T-helper 2 cell (primary cell): ENCODE data around the gene GABARAPL1.
"Not testable (repeated sequence)": the region's sequence is repeated elsewhere in the genome, so short reads cannot be mapped to it uniquely, and the experiment has no call there.

ENCODE experiments used
- DNase-seq, 5 experiments: peaks; one replicate each; pipeline versions ENCODE4 v3.0.0 to v3.0.0-alpha.2; 2012 to 2022
- total RNA-seq, 2 donors: gene quantifications; one replicate each; lab custom pipeline; 2026; lab: John Stamatoyannopoulos, UW

The GABARAPL1 gene
- total RNA-seq, result 171 to 337 reads per million in 2 donors

GRCh38 chr12:10212739-10213131 is at the start of gene GABARAPL1:
Gene GABARAPL1 (plus strand): TSS chr12:10212877. CDS start chr12:10213130, 253 bp downstream.
- DNase-seq, result peak; percentile 55 to 87 (median 77)

- DNase-seq, result no peak
Measured at GRCh38 chr12:10163084-10163483, 49.6 kb upstream of the GABARAPL1 start.

GRCh38 chr12:10165421-10165820 is 47.3 kb upstream of the GABARAPL1 start:
- DNase-seq, result no peak

- no peak for DNase-seq
Measured at GRCh38 chr12:10167599-10167998, 45.1 kb upstream of the GABARAPL1 start.

GRCh38 chr12:10169104-10169503 is 43.6 kb upstream of the GABARAPL1 start:
- no peak for DNase-seq

- no peak for DNase-seq
Measured at GRCh38 chr12:10170216-10170615, 42.5 kb upstream of the GABARAPL1 start.

GRCh38 chr12:10171973-10172728 is 40.5 kb upstream of the GABARAPL1 start, which contains the start of gene OLR1:
Gene OLR1 (minus strand): TSS chr12:10172132. CDS start chr12:10172077, 55 bp downstream.
- DNase-seq, result no peak

- no peak for DNase-seq
Measured at GRCh38 chr12:10174986-10175614, 37.6 kb upstream of the GABARAPL1 start.

GRCh38 chr12:10175846-10176636 is 36.6 kb upstream of the GABARAPL1 start:
- no peak for DNase-seq

GRCh38 chr12:10178821-10179220 is 33.9 kb upstream of the GABARAPL1 start, which contains the start of gene TMEM52B:
Gene TMEM52B (plus strand): TSS chr12:10179032. CDS start chr12:10179575, 543 bp downstream.
- DNase-seq, result no peak

- no peak for DNase-seq
Measured at GRCh38 chr12:10179776-10180181, 32.9 kb upstream of the GABARAPL1 start.

- no peak for DNase-seq
Measured at GRCh38 chr12:10182354-10183049, 30.2 kb upstream of the GABARAPL1 start.

- DNase-seq, result no peak
Measured at GRCh38 chr12:10184261-10184843, 28.3 kb upstream of the GABARAPL1 start.

- no peak for DNase-seq
Measured at GRCh38 chr12:10186299-10186698, 26.4 kb upstream of the GABARAPL1 start.

GRCh38 chr12:10186958-10187357 is 25.7 kb upstream of the GABARAPL1 start:
- not testable (repeated sequence) for DNase-seq

- DNase-seq, result no peak
Measured at GRCh38 chr12:10189653-10190052, 23.0 kb upstream of the GABARAPL1 start.

- DNase-seq, result peak in 2 of 5 experiments; percentile 15 to 63
Measured at GRCh38 chr12:10190558-10191388, 21.9 kb upstream of the GABARAPL1 start.

GRCh38 chr12:10191865-10192264 is 20.8 kb upstream of the GABARAPL1 start:
- no peak for DNase-seq

GRCh38 chr12:10194160-10194670 is 18.5 kb upstream of the GABARAPL1 start:
- no peak for DNase-seq

GRCh38 chr12:10196210-10196609 is 16.5 kb upstream of the GABARAPL1 start:
- no peak for DNase-seq

- DNase-seq, result peak in 1 of 5 experiments; percentile 36
Measured at GRCh38 chr12:10197879-10198278, 14.8 kb upstream of the GABARAPL1 start.
